Panc1 (cell line): ENCODE data around the gene FAM163B.

Experiments used
- POLR2AphosphoS5 ChIP-seq: IDR thresholded peaks from 2 replicates; pipeline ENCODE4 v1.6.1; 2012; ENCODE audit warnings: mild to moderate bottlenecking, low read depth, low read length, moderate library complexity
- TF ChIP-seq, protein P1 (sequence below): fragments of 450-650 bp; IDR thresholded peaks from 2 replicates; pipeline ENCODE4 v1.5.1; 2017; ENCODE audit warnings: mild to moderate bottlenecking
- TF ChIP-seq, protein P2 (sequence below), 2 experiments: IDR thresholded peaks; 2 replicates each; pipeline ENCODE4 v1.6.1; 2011 to 2012; ENCODE audit warnings: low read depth in 2 of 2, control low read depth in 1 of 2, low read length in 1 of 2, mild to moderate bottlenecking in 1 of 2, moderate library complexity in 1 of 2; ENCODE audit not compliant: insufficient read depth in 1 of 2

DNA sequence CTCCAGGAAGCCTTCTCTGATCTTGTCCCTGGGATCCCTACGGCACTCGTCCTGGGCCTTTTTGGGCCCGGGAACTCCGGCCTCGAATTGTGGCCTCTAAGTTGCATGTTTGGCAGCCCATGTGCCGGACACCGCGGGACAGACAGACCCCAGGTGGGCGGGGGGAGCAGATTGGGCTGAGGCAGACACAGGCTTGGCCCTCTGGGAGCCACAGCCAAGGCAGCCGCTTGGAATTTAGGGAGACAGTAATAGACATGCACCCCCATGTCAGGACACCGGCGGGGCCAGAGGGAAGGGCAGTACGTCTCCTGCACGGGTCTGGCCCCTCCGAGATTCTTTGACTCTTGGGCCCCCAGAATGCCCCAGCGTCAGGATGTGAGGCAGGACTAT is 38.5 kb downstream of the FAM163B start:
- TF ChIP-seq, protein P1, sequence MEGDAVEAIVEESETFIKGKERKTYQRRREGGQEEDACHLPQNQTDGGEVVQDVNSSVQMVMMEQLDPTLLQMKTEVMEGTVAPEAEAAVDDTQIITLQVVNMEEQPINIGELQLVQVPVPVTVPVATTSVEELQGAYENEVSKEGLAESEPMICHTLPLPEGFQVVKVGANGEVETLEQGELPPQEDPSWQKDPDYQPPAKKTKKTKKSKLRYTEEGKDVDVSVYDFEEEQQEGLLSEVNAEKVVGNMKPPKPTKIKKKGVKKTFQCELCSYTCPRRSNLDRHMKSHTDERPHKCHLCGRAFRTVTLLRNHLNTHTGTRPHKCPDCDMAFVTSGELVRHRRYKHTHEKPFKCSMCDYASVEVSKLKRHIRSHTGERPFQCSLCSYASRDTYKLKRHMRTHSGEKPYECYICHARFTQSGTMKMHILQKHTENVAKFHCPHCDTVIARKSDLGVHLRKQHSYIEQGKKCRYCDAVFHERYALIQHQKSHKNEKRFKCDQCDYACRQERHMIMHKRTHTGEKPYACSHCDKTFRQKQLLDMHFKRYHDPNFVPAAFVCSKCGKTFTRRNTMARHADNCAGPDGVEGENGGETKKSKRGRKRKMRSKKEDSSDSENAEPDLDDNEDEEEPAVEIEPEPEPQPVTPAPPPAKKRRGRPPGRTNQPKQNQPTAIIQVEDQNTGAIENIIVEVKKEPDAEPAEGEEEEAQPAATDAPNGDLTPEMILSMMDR: no peak
- TF ChIP-seq, protein P2, sequence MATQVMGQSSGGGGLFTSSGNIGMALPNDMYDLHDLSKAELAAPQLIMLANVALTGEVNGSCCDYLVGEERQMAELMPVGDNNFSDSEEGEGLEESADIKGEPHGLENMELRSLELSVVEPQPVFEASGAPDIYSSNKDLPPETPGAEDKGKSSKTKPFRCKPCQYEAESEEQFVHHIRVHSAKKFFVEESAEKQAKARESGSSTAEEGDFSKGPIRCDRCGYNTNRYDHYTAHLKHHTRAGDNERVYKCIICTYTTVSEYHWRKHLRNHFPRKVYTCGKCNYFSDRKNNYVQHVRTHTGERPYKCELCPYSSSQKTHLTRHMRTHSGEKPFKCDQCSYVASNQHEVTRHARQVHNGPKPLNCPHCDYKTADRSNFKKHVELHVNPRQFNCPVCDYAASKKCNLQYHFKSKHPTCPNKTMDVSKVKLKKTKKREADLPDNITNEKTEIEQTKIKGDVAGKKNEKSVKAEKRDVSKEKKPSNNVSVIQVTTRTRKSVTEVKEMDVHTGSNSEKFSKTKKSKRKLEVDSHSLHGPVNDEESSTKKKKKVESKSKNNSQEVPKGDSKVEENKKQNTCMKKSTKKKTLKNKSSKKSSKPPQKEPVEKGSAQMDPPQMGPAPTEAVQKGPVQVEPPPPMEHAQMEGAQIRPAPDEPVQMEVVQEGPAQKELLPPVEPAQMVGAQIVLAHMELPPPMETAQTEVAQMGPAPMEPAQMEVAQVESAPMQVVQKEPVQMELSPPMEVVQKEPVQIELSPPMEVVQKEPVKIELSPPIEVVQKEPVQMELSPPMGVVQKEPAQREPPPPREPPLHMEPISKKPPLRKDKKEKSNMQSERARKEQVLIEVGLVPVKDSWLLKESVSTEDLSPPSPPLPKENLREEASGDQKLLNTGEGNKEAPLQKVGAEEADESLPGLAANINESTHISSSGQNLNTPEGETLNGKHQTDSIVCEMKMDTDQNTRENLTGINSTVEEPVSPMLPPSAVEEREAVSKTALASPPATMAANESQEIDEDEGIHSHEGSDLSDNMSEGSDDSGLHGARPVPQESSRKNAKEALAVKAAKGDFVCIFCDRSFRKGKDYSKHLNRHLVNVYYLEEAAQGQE (IDR thresholded peaks at IDR 0.05; ENCODE audit: insufficient read depth in 1 of 2, low read depth in 2 of 2, low read length in 1 of 2): no peak
- no peak for TF ChIP-seq POLR2AphosphoS5
